Transverse colon (tissue), 3 donors: Measurements from ENCODE around the gene ZNF317.

Experiments
- EP300 ChIP-seq: sonication (generic); formaldehyde crosslinking; IDR thresholded peaks from one replicate; pipeline ENCODE4 v1.6.1; 2017; ENCODE audit warnings: antibody characterized with exemption, low read depth
- POLR2A ChIP-seq: fragments of 450-650 bp; IDR thresholded peaks from one replicate; pipeline ENCODE4 v1.6.1; 2016; ENCODE audit warnings: antibody characterized with exemption, mild to moderate bottlenecking, moderate library complexity
- TF ChIP-seq, protein P1 (sequence below), 5 experiments: fragments of 200-600 bp in 3 of 5; fragments of 450-650 bp in 2 of 5; sonication (generic) in 3 of 5; IDR thresholded peaks; 1 replicate in 2 of 5; 2 replicates in 3 of 5; pipeline ENCODE4 v1.5.1; 2016 to 2017; ENCODE audit warnings: antibody characterized with exemption in 5 of 5, inconsistent platforms in 3 of 5, mild to moderate bottlenecking in 2 of 5, moderate library complexity in 1 of 5

DNA sequence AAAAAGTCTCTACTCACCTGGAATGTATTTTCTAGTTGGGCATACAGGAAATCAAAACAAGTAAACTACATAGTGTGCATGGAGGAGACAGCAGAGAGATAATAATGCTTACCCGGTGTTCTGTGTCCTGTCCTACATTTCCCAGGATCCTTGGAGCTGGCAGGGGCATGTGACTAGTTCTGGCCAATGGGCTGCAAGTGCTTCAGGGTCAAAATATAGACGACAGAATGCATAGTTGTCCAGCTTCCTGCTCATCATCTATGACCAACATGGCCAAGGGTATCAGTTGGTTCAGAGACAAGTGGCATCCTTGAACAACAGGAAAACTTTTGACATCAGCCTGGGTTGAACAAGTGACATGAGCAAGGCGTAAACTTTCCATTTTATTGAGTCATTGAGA lies 8.5 kb downstream of the ZNF317 start:
- TF ChIP-seq, protein P1, sequence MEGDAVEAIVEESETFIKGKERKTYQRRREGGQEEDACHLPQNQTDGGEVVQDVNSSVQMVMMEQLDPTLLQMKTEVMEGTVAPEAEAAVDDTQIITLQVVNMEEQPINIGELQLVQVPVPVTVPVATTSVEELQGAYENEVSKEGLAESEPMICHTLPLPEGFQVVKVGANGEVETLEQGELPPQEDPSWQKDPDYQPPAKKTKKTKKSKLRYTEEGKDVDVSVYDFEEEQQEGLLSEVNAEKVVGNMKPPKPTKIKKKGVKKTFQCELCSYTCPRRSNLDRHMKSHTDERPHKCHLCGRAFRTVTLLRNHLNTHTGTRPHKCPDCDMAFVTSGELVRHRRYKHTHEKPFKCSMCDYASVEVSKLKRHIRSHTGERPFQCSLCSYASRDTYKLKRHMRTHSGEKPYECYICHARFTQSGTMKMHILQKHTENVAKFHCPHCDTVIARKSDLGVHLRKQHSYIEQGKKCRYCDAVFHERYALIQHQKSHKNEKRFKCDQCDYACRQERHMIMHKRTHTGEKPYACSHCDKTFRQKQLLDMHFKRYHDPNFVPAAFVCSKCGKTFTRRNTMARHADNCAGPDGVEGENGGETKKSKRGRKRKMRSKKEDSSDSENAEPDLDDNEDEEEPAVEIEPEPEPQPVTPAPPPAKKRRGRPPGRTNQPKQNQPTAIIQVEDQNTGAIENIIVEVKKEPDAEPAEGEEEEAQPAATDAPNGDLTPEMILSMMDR (IDR thresholded peaks at IDR 0.05): no peak
- no peak for TF ChIP-seq EP300
- no peak for TF ChIP-seq POLR2A
